Left cardiac atrium (tissue), 4 donors: ENCODE measurements around the gene ATP1B2. TPM values are rescaled to one million over a fixed set of nuclear protein-coding genes. Genes with fewer than 3 reads are reported as not detected.
"Not testable (repeated sequence)": the region's sequence is repeated elsewhere in the genome, so short reads cannot be mapped to it uniquely, and the experiment has no call there.

Experiments used
- ATAC-seq, 2 donors: fragments of 200-7000 bp; cut with Tn5 transposase; one replicate each; pipeline ENCODE4 v1.9.1; 2020; ENCODE audit warnings: mild to moderate bottlenecking in 2 of 2, moderate library complexity in 2 of 2
- DNase-seq: peaks from one replicate; pipeline ENCODE4 v3.0.0-alpha.2; 2020
- intact Hi-C, 2 donors: fragments of 100-400 bp; cut with DNase I; formaldehyde crosslinking; loops; one replicate each; pipeline versions ENCODE4 v1.14.1 to v1.15.1; 2022 to 2023
- total RNA-seq, 2 donors: library from RNA; stranded (reverse); fragmentation: NEBNext Ultra II Directional; extraction: Animal tissue kit (Norgen Biotek cat#: 25700); gene quantifications; one replicate each; pipeline ENCODE4 v1.2.1, GENCODE V29; 2021
- donor health status: DM: no; HTN: yes; CAD: no.
- donor health status: DM: no; HTN: yes; CAD: no; lungs with severe emphysema.
- donor health status: DM: yes; HTN: yes; CAD: no.
- donor health status: Dilated cardiomyopathy.

The ATP1B2 gene
- total RNA-seq, 2 donors from 2014 or later = 1.8 to 3.7 TPM

GRCh38 chr17:7631398-7632380 is 19.0 kb upstream of the ATP1B2 start:
- intact Hi-C loops = loop anchor here in 1 of 2 donors (10.0 kb wide), 1 partner anchor 53 kb away; the partner anchor contains the start of genes TP53 and WRAP53
- DNase-seq (peak; percentile 50), ATAC-seq (no peak)

- intact Hi-C loops = loop anchor here in 1 of 2 donors (10.0 kb wide), 1 partner anchor 52 kb away; the partner anchor contains the start of genes TP53 and WRAP53
- ATAC-seq (peak; percentile 21 to 32), DNase-seq (no peak)
Observed at GRCh38 chr17:7632492-7632894, 18.2 kb upstream of the ATP1B2 start.

GRCh38 chr17:7633093-7633492 is 17.6 kb upstream of the ATP1B2 start:
- intact Hi-C loops = loop anchor here in 1 of 2 donors (10.0 kb wide), 1 partner anchor 52 kb away; the partner anchor contains the start of genes TP53 and WRAP53
- ATAC-seq (no peak), DNase-seq (no peak)

GRCh38 chr17:7634384-7634783 is 16.3 kb upstream of the ATP1B2 start:
- intact Hi-C loops = loop anchor here in 1 of 2 donors (10.0 kb wide), 1 partner anchor 50 kb away; the partner anchor contains the start of genes TP53 and WRAP53
- ATAC-seq = peak; percentile 51 to 54

GRCh38 chr17:7636163-7636562 is 14.6 kb upstream of the ATP1B2 start:
- DNase-seq = no peak
- intact Hi-C loops = loop anchor here in 1 of 2 donors (10.0 kb wide), 1 partner anchor 49 kb away; the partner anchor contains the start of genes TP53 and WRAP53
- ATAC-seq = no peak

More at GRCh38 chr17:7634384-7634783, 16.3 kb upstream of the ATP1B2 start:
- peak; percentile 46 for DNase-seq

GRCh38 chr17:7640783-7641182 is 9.9 kb upstream of the ATP1B2 start:
- DNase-seq (no peak), ATAC-seq (no peak)
- intact Hi-C loops = no loop called here

GRCh38 chr17:7641635-7642034 is 9.1 kb upstream of the ATP1B2 start:
- ATAC-seq, intact Hi-C loops: not testable (repeated sequence)

GRCh38 chr17:7644775-7645174 is 6.0 kb upstream of the ATP1B2 start:
- DNase-seq (no peak), ATAC-seq (peak in 1 of 2 donors; percentile 18)
- intact Hi-C loops = no loop called here

More at GRCh38 chr17:7641635-7642034, 9.1 kb upstream of the ATP1B2 start:
- DNase-seq = not testable (repeated sequence)

GRCh38 chr17:7646457-7646856 is 4.3 kb upstream of the ATP1B2 start:
- intact Hi-C loops = no loop called here
- DNase-seq (no peak), ATAC-seq (no peak)

GRCh38 chr17:7647018-7647417 is 3.7 kb upstream of the ATP1B2 start:
- no peak for DNase-seq
- intact Hi-C loops = no loop called here
- ATAC-seq = no peak

GRCh38 chr17:7651097-7651664 is 455 bp downstream of the ATP1B2 start:
- peak in 1 of 2 donors; percentile 10 for ATAC-seq
- DNase-seq = no peak
- intact Hi-C loops = loop anchor here in 1 of 2 donors (10.0 kb wide), 1 partner anchor 164 kb away; no protein-coding TSS in a partner anchor

- ATAC-seq (peak; percentile 47 to 56), DNase-seq (peak; percentile 34)
- intact Hi-C loops = loop anchor here in 1 of 2 donors (10.0 kb wide), 1 partner anchor 163 kb away; no protein-coding TSS in a partner anchor
Observed at GRCh38 chr17:7651665-7652387, 1.1 kb downstream of the ATP1B2 start.

- intact Hi-C loops = loop anchor here in 1 of 2 donors (10.0 kb wide), 1 partner anchor 162 kb away; no protein-coding TSS in a partner anchor
- no peak for DNase-seq
- ATAC-seq = no peak
Observed at GRCh38 chr17:7652388-7653356, 1.9 kb downstream of the ATP1B2 start.

GRCh38 chr17:7654832-7655540 is 4.3 kb downstream of the ATP1B2 start:
- ATAC-seq (no peak), DNase-seq (no peak)
- intact Hi-C loops = loop anchor here in 1 of 2 donors (10.0 kb wide), 1 partner anchor 160 kb away; no protein-coding TSS in a partner anchor

- DNase-seq = no peak
- no peak for ATAC-seq
- intact Hi-C loops = loop anchor here in 1 of 2 donors (10.0 kb wide), 1 partner anchor 159 kb away; no protein-coding TSS in a partner anchor
Observed at GRCh38 chr17:7655541-7655840, 4.8 kb downstream of the ATP1B2 start.

GRCh38 chr17:7656958-7657609 is 6.4 kb downstream of the ATP1B2 start:
- peak; percentile 59 for DNase-seq
- intact Hi-C loops = loop anchor here in 1 of 2 donors (10.0 kb wide), 1 partner anchor 158 kb away; no protein-coding TSS in a partner anchor
- peak; percentile 50 to 55 for ATAC-seq
